ENCODE data around the gene IPO13.

Gene IPO13

GRCh38 chr1:43969416-43969745, 22.6 kb downstream of the IPO13 start:
- Histone ChIP-seq H3K9me3 (ENCODE audit: control insufficient read depth, insufficient read depth, low read length) (no peaks in the 10 kb centered on the region), H3K27ac (ENCODE audit: low read depth, low read length) (no peak overlapping the region), H3K4me1 (ENCODE audit: control insufficient read depth, insufficient read depth, low read length) (peaks cover 6% of the 10 kb centered on the region), H3K36me3 (ENCODE audit: control insufficient read depth, insufficient read depth, low read length) (peaks cover 27% of the 10 kb centered on the region), H3K4me3 (ENCODE audit: low read depth, low read length) (peak overlapping the region; percentile 44), H3K9ac (ENCODE audit: low read depth, low read length) (no peak overlapping the region), H3K27me3 (ENCODE audit: control insufficient read depth, insufficient read depth, low read length) (no peaks in the 10 kb centered on the region)

- Histone ChIP-seq H3K9me3 (ENCODE audit: control insufficient read depth, insufficient read depth, low read length) (no peaks in the 10 kb centered on the region), H3K9ac (ENCODE audit: low read depth, low read length) (peak within 1 kb of the TSS; percentile 49; the same call in 1 of the 2 replicates), H3K36me3 (ENCODE audit: control insufficient read depth, insufficient read depth, low read length) (peaks cover 27% of the 10 kb centered on the region), H3K27me3 (ENCODE audit: control insufficient read depth, insufficient read depth, low read length) (no peaks in the 10 kb centered on the region), H3K27ac (ENCODE audit: low read depth, low read length) (peak within 1 kb of the TSS; percentile 11), H3K4me1 (ENCODE audit: control insufficient read depth, insufficient read depth, low read length) (peaks cover 6% of the 10 kb centered on the region), H3K4me3 (ENCODE audit: low read depth, low read length) (peak within 1 kb of the TSS; percentile 85)
Observed at GRCh38 chr1:43969746-43970466, 23.2 kb downstream of the IPO13 start, which contains the start of gene DPH2. DPH2 (plus strand) TSS chr1:43970010; CDS start chr1:43970176, 166 bp downstream.

- peaks cover 27% of the 10 kb centered on the region for H3K36me3 ChIP-seq (ENCODE audit: control insufficient read depth, insufficient read depth, low read length)
- H3K4me3 ChIP-seq (ENCODE audit: low read depth, low read length): peak overlapping the region; percentile 85
Observed at GRCh38 chr1:43970502-43970901, 23.8 kb downstream of the IPO13 start.

GRCh38 chr1:43970911-43971310, 24.2 kb downstream of the IPO13 start:
- no peak overlapping the region for H3K9ac ChIP-seq (ENCODE audit: low read depth, low read length)
- H3K27me3 ChIP-seq (ENCODE audit: control insufficient read depth, insufficient read depth, low read length): no peaks in the 10 kb centered on the region
- H3K4me1 ChIP-seq (ENCODE audit: control insufficient read depth, insufficient read depth, low read length): peaks cover 9% of the 10 kb centered on the region
- no peaks in the 10 kb centered on the region for H3K9me3 ChIP-seq (ENCODE audit: control insufficient read depth, insufficient read depth, low read length)
- H3K4me3 ChIP-seq (ENCODE audit: low read depth, low read length): peak overlapping the region; percentile 85
- H3K27ac ChIP-seq (ENCODE audit: low read depth, low read length): no peak overlapping the region
- H3K36me3 ChIP-seq (ENCODE audit: control insufficient read depth, insufficient read depth, low read length): peaks cover 27% of the 10 kb centered on the region

More at GRCh38 chr1:43970502-43970901, 23.8 kb downstream of the IPO13 start:
- Histone ChIP-seq H3K4me1 (ENCODE audit: control insufficient read depth, insufficient read depth, low read length) (peaks cover 6% of the 10 kb centered on the region), H3K9me3 (ENCODE audit: control insufficient read depth, insufficient read depth, low read length) (no peaks in the 10 kb centered on the region), H3K27me3 (ENCODE audit: control insufficient read depth, insufficient read depth, low read length) (no peaks in the 10 kb centered on the region), H3K9ac (ENCODE audit: low read depth, low read length) (peak overlapping the region; percentile 49; the same call in 1 of the 2 replicates), H3K27ac (ENCODE audit: low read depth, low read length) (no peak overlapping the region)

- Histone ChIP-seq H3K4me1 (ENCODE audit: control insufficient read depth, insufficient read depth, low read length) (peaks cover 9% of the 10 kb centered on the region), H3K36me3 (ENCODE audit: control insufficient read depth, insufficient read depth, low read length) (peaks cover 31% of the 10 kb centered on the region), H3K4me3 (ENCODE audit: low read depth, low read length) (0 out of 2 replicates have a peak overlapping the region, but pooled peaks have one; percentile 85), H3K9me3 (ENCODE audit: control insufficient read depth, insufficient read depth, low read length) (no peaks in the 10 kb centered on the region), H3K27ac (ENCODE audit: low read depth, low read length) (no peak overlapping the region), H3K9ac (ENCODE audit: low read depth, low read length) (no peak overlapping the region), H3K27me3 (ENCODE audit: control insufficient read depth, insufficient read depth, low read length) (no peaks in the 10 kb centered on the region)
Observed at GRCh38 chr1:43971336-43971980, 24.7 kb downstream of the IPO13 start.

- H3K27ac ChIP-seq (ENCODE audit: low read depth, low read length): peak overlapping the region; percentile 84
- no peaks in the 10 kb centered on the region for H3K27me3 ChIP-seq (ENCODE audit: control insufficient read depth, insufficient read depth, low read length)
- peak overlapping the region; percentile 89 for H3K4me3 ChIP-seq (ENCODE audit: low read depth, low read length)
- peak overlapping the region; percentile 56; the same call in 1 of the 2 replicates for H3K9ac ChIP-seq (ENCODE audit: low read depth, low read length)
- no peaks in the 10 kb centered on the region for H3K9me3 ChIP-seq (ENCODE audit: control insufficient read depth, insufficient read depth, low read length)
- peaks cover 44% of the 10 kb centered on the region for H3K36me3 ChIP-seq (ENCODE audit: control insufficient read depth, insufficient read depth, low read length)
- peaks cover 14% of the 10 kb centered on the region for H3K4me1 ChIP-seq (ENCODE audit: control insufficient read depth, insufficient read depth, low read length)
Observed at GRCh38 chr1:43973981-43974442, 27.3 kb downstream of the IPO13 start.

GRCh38 chr1:43974443-43975248, 27.9 kb downstream of the IPO13 start, which contains the start of gene ATP6V0B:
ATP6V0B (plus strand) TSS chr1:43974960; CDS start chr1:43975041, 81 bp downstream.
- H3K36me3 ChIP-seq (ENCODE audit: control insufficient read depth, insufficient read depth, low read length): peaks cover 44% of the 10 kb centered on the region
- peaks cover 14% of the 10 kb centered on the region for H3K4me1 ChIP-seq (ENCODE audit: control insufficient read depth, insufficient read depth, low read length)
- H3K9ac ChIP-seq (ENCODE audit: low read depth, low read length): peak within 1 kb of the TSS; percentile 88
- H3K4me3 ChIP-seq (ENCODE audit: low read depth, low read length): peak within 1 kb of the TSS; percentile 89
- H3K27ac ChIP-seq (ENCODE audit: low read depth, low read length): peak within 1 kb of the TSS; percentile 84
- H3K27me3 ChIP-seq (ENCODE audit: control insufficient read depth, insufficient read depth, low read length): no peaks in the 10 kb centered on the region
- no peaks in the 10 kb centered on the region for H3K9me3 ChIP-seq (ENCODE audit: control insufficient read depth, insufficient read depth, low read length)

- Histone ChIP-seq H3K9ac (ENCODE audit: low read depth, low read length) (peak overlapping the region; percentile 88), H3K27ac (ENCODE audit: low read depth, low read length) (peak overlapping the region; percentile 84), H3K4me3 (ENCODE audit: low read depth, low read length) (peak overlapping the region; percentile 89), H3K27me3 (ENCODE audit: control insufficient read depth, insufficient read depth, low read length) (no peaks in the 10 kb centered on the region), H3K9me3 (ENCODE audit: control insufficient read depth, insufficient read depth, low read length) (no peaks in the 10 kb centered on the region), H3K4me1 (ENCODE audit: control insufficient read depth, insufficient read depth, low read length) (peaks cover 21% of the 10 kb centered on the region), H3K36me3 (ENCODE audit: control insufficient read depth, insufficient read depth, low read length) (peaks cover 44% of the 10 kb centered on the region)
Observed at GRCh38 chr1:43975249-43975961, 28.7 kb downstream of the IPO13 start.

GRCh38 chr1:43976045-43976444, 29.3 kb downstream of the IPO13 start:
- peak overlapping the region; percentile 89 for H3K4me3 ChIP-seq (ENCODE audit: low read depth, low read length)
- H3K36me3 ChIP-seq (ENCODE audit: control insufficient read depth, insufficient read depth, low read length): peaks cover 45% of the 10 kb centered on the region
- H3K27ac ChIP-seq (ENCODE audit: low read depth, low read length): no peak overlapping the region
- H3K9ac ChIP-seq (ENCODE audit: low read depth, low read length): no peak overlapping the region
- H3K9me3 ChIP-seq (ENCODE audit: control insufficient read depth, insufficient read depth, low read length): no peaks in the 10 kb centered on the region
- H3K4me1 ChIP-seq (ENCODE audit: control insufficient read depth, insufficient read depth, low read length): peaks cover 24% of the 10 kb centered on the region; the same call in 1 of the 2 replicates
- no peaks in the 10 kb centered on the region for H3K27me3 ChIP-seq (ENCODE audit: control insufficient read depth, insufficient read depth, low read length)

GRCh38 chr1:43976890-43977289, 30.1 kb downstream of the IPO13 start:
- no peak overlapping the region for H3K27ac ChIP-seq (ENCODE audit: low read depth, low read length)
- H3K4me3 ChIP-seq (ENCODE audit: low read depth, low read length): no peak overlapping the region
- no peak overlapping the region for H3K9ac ChIP-seq (ENCODE audit: low read depth, low read length)
- H3K27me3 ChIP-seq (ENCODE audit: control insufficient read depth, insufficient read depth, low read length): no peaks in the 10 kb centered on the region
- H3K9me3 ChIP-seq (ENCODE audit: control insufficient read depth, insufficient read depth, low read length): no peaks in the 10 kb centered on the region
- peaks cover 24% of the 10 kb centered on the region; the same call in 1 of the 2 replicates for H3K4me1 ChIP-seq (ENCODE audit: control insufficient read depth, insufficient read depth, low read length)
- H3K36me3 ChIP-seq (ENCODE audit: control insufficient read depth, insufficient read depth, low read length): peaks cover 45% of the 10 kb centered on the region

Data from HUES48 (cell line).